SU-DHL-6 (cell line): ENCODE measurements around the gene FRMD3.

Source experiments
- CTCF ChIP-seq: fragments of 200-600 bp; sonication (generic); IDR thresholded peaks from one replicate; pipeline ENCODE4 v1.5.1; 2017; ENCODE audit warnings: antibody characterized with exemption, mild to moderate bottlenecking, low read length, moderate library complexity; ENCODE audit not compliant: insufficient read depth, poor library complexity, severe bottlenecking
- EZH2phosphoT487 ChIP-seq: fragments of 200-600 bp; sonication (generic), shearing (Covaris generic); conservative IDR thresholded peaks from 2 replicates; pipeline ENCODE4 v1.6.1; 2018; ENCODE audit warnings: mild to moderate bottlenecking, antibody characterized with exemption, low read length, moderate library complexity, mixed read lengths

GRCh38 chr9:83497441-83497840 is 40.8 kb downstream of the FRMD3 start:
- TF ChIP-seq EZH2phosphoT487 (no peak), CTCF (no peak)
